Measurements from ENCODE around the gene KLHL29. TPM values are rescaled to one million over a fixed set of nuclear protein-coding genes. Genes with fewer than 3 reads are reported as not detected.

KLHL29 gene
- total RNA-seq, 4 donors from 2014 or later, result 4.8 to 17.0 (median 10.5) TPM

- H3K36me3 ChIP-seq, result no peaks in the 10 kb centered on the region
- H3K4me1 ChIP-seq, result peaks cover 7 to 8% of the 10 kb centered on the region in 2 donors
- TF ChIP-seq CTCF (IDR thresholded peaks at IDR 0.05) (no peak), POLR2A (IDR thresholded peaks at IDR 0.05) (no peak)
- no peak overlapping the region for H3K27ac ChIP-seq
- no peaks in the 10 kb centered on the region for H3K27me3 ChIP-seq
- H3K9me3 ChIP-seq, result no peaks in the 10 kb centered on the region
- H3K4me3 ChIP-seq, result no peak overlapping the region
- intact Hi-C loops (cut with DNase I; ENCODE audit: low total_unique reads), result no loop called here
- DNase-seq, result no peak
These were observed 160.4 kb downstream of the KLHL29 start for GRCh38 chr2:23545396-23545795.

GRCh38 chr2:23545811-23546210, 160.8 kb downstream of the KLHL29 start:
- H3K9me3 ChIP-seq, result no peaks in the 10 kb centered on the region
- H3K4me3 ChIP-seq, result no peak overlapping the region
- H3K27me3 ChIP-seq, result no peaks in the 10 kb centered on the region
- H3K27ac ChIP-seq, result no peak overlapping the region
- peaks cover 5 to 7% of the 10 kb centered on the region in 2 donors for H3K4me1 ChIP-seq
- intact Hi-C loops (cut with DNase I; ENCODE audit: low total_unique reads), result no loop called here
- no peak for TF ChIP-seq CTCF (IDR thresholded peaks at IDR 0.05)
- no peak for TF ChIP-seq POLR2A (IDR thresholded peaks at IDR 0.05)
- DNase-seq, result no peak
- no peaks in the 10 kb centered on the region for H3K36me3 ChIP-seq

- no peaks in the 10 kb centered on the region for H3K9me3 ChIP-seq
- no peak for DNase-seq
- H3K27ac ChIP-seq, result no peak overlapping the region
- intact Hi-C loops (cut with DNase I; ENCODE audit: low total_unique reads), result no loop called here
- H3K36me3 ChIP-seq, result no peaks in the 10 kb centered on the region
- no peaks in the 10 kb centered on the region for H3K27me3 ChIP-seq
- H3K4me3 ChIP-seq, result no peak overlapping the region
- TF ChIP-seq CTCF (IDR thresholded peaks at IDR 0.05) (no peak), POLR2A (IDR thresholded peaks at IDR 0.05) (no peak)
- H3K4me1 ChIP-seq, result peaks cover 0 to 2% of the 10 kb centered on the region in 2 donors
These were observed 161.9 kb downstream of the KLHL29 start for GRCh38 chr2:23546913-23547312.

- TF ChIP-seq POLR2A (IDR thresholded peaks at IDR 0.05), result no peak
- Histone ChIP-seq H3K27me3 (no peaks in the 10 kb centered on the region), H3K36me3 (no peaks in the 10 kb centered on the region), H3K4me1 (no peaks in the 10 kb centered on the region), H3K4me3 (no peak overlapping the region), H3K27ac (no peak overlapping the region), H3K9me3 (no peaks in the 10 kb centered on the region)
- DNase-seq, result no peak
- intact Hi-C loops (cut with DNase I; ENCODE audit: low total_unique reads), result no loop called here
These were observed 162.7 kb downstream of the KLHL29 start for GRCh38 chr2:23547725-23548124.

GRCh38 chr2:23548143-23548769, 163.3 kb downstream of the KLHL29 start:
- Histone ChIP-seq H3K4me1 (no peaks in the 10 kb centered on the region), H3K4me3 (no peak overlapping the region), H3K36me3 (no peaks in the 10 kb centered on the region), H3K27me3 (no peaks in the 10 kb centered on the region), H3K27ac (no peak overlapping the region), H3K9me3 (no peaks in the 10 kb centered on the region)
- intact Hi-C loops (cut with DNase I; ENCODE audit: low total_unique reads), result no loop called here
- TF ChIP-seq POLR2A (IDR thresholded peaks at IDR 0.05) (no peak), CTCF (IDR thresholded peaks at IDR 0.05) (no peak)
- DNase-seq, result no peak

- Histone ChIP-seq H3K27ac (no peak overlapping the region), H3K4me3 (no peak overlapping the region), H3K4me1 (no peaks in the 10 kb centered on the region), H3K27me3 (no peaks in the 10 kb centered on the region), H3K9me3 (no peaks in the 10 kb centered on the region), H3K36me3 (no peaks in the 10 kb centered on the region)
- no peak for DNase-seq
- TF ChIP-seq POLR2A (IDR thresholded peaks at IDR 0.05), result no peak
- TF ChIP-seq CTCF (IDR thresholded peaks at IDR 0.05), result no peak
- intact Hi-C loops (cut with DNase I; ENCODE audit: low total_unique reads), result no loop called here
These were observed 164.1 kb downstream of the KLHL29 start for GRCh38 chr2:23549051-23549450.
